IMR-90 (cell line): ENCODE data around the gene PITPNM2. TPM values are rescaled to one million over a fixed set of nuclear protein-coding genes. Genes with fewer than 3 reads are reported as not detected.

ENCODE experiments used
- ATAC-seq: fragments of 200-7000 bp; cut with Tn5 transposase; 2 replicates; pipeline ENCODE4 v1.9.1; 2020; ENCODE audit warnings: low read depth, mild to moderate bottlenecking, moderate library complexity
- BruUV-seq: library from RNA; stranded (reverse); fragments of 400-500 nt; replicated peaks from 2 replicates; lab custom pipeline; 2021; lab: Mats Ljungman, UMichigan
- CTCF ChIA-PET: fragments of 300-600 bp; formaldehyde crosslinking; extraction: SDS; loops from one replicate; lab custom pipeline; 2021; ENCODE audit warnings: antibody characterized with exemption; lab: Yijun Ruan, JAX
- POLR2A ChIA-PET: fragments of 300-600 bp; sonication (Branson Sonifier 250); formaldehyde crosslinking; loops from one replicate; lab custom pipeline; 2022; ENCODE audit warnings: antibody characterized with exemption; ENCODE audit not compliant: unreplicated experiment; lab: Charles Lee
- DNase-seq: peaks from one replicate; pipeline ENCODE4 v3.0.0; 2013
- H2AFZ ChIP-seq: replicated peaks from 2 replicates; pipeline ENCODE3; 2013; ENCODE audit warnings: low read length, mild to moderate bottlenecking; ENCODE audit not compliant: poor library complexity
- H2AK5ac ChIP-seq: 2 replicates; pipeline ENCODE4 v1.6.1; 2013; ENCODE audit warnings: low read depth, low read length, inconsistent platforms
- H2AK9ac ChIP-seq: replicated peaks from 2 replicates; pipeline ENCODE3; 2013; ENCODE audit warnings: mild to moderate bottlenecking, low read depth, low read length, moderate library complexity; ENCODE audit not compliant: poor library complexity
- H2BK120ac ChIP-seq: 2 replicates; pipeline ENCODE4 v1.6.1; 2013; ENCODE audit warnings: low read depth, low read length, inconsistent platforms
- H2BK15ac ChIP-seq: 3 replicates; pipeline ENCODE4 v1.6.1; 2013; ENCODE audit warnings: low read depth, low read length, inconsistent platforms
- H2BK20ac ChIP-seq: 2 replicates; pipeline ENCODE4 v1.6.1; 2013; ENCODE audit warnings: low read depth, mild to moderate bottlenecking, inconsistent platforms, low read length, moderate library complexity
- H2BK5ac ChIP-seq: 2 replicates; pipeline ENCODE4 v1.6.1; 2013; ENCODE audit warnings: mild to moderate bottlenecking, low read depth, low read length, inconsistent platforms; ENCODE audit not compliant: poor library complexity, severe bottlenecking
- H3K14ac ChIP-seq: replicated peaks from 2 replicates; pipeline ENCODE4 v1.6.1; 2013; ENCODE audit warnings: low read depth, low read length, inconsistent platforms
- H3K18ac ChIP-seq: 2 replicates; pipeline ENCODE4 v1.6.1; 2013; ENCODE audit warnings: low read depth, low read length, control low read depth
- H3K23ac ChIP-seq: 2 replicates; pipeline ENCODE4 v1.6.1; 2013; ENCODE audit warnings: low read depth, low read length, inconsistent platforms
- H3K27ac ChIP-seq: 2 replicates; pipeline ENCODE4 v1.5.1; 2013; ENCODE audit warnings: mild to moderate bottlenecking, control low read depth, low read length; ENCODE audit not compliant: insufficient read depth
- H3K27me3 ChIP-seq: 2 replicates; pipeline ENCODE4 v1.6.1; 2013; ENCODE audit warnings: low read length; ENCODE audit not compliant: control insufficient read depth, insufficient read depth
- H3K36me3 ChIP-seq: 2 replicates; pipeline ENCODE4 v1.6.1; 2013; ENCODE audit warnings: low read length, mixed read lengths; ENCODE audit not compliant: control insufficient read depth, insufficient read depth
- H3K4ac ChIP-seq: 2 replicates; pipeline ENCODE4 v1.6.1; 2013; ENCODE audit warnings: low read depth, low read length, inconsistent platforms
- H3K4me1 ChIP-seq: 2 replicates; pipeline ENCODE4 v1.6.1; 2013; ENCODE audit warnings: low read length, mixed read lengths; ENCODE audit not compliant: control insufficient read depth, insufficient read depth
- H3K4me2 ChIP-seq: 2 replicates; pipeline ENCODE4 v1.6.1; 2013; ENCODE audit warnings: low read depth, mild to moderate bottlenecking, control low read depth, low read length, moderate library complexity
- H3K4me3 ChIP-seq: 2 replicates; pipeline ENCODE4 v1.5.1; 2013; ENCODE audit warnings: low read depth, mild to moderate bottlenecking, control low read depth, low read length, moderate library complexity; ENCODE audit not compliant: insufficient read depth
- H3K56ac ChIP-seq: 2 replicates; pipeline ENCODE4 v1.6.1; 2013; ENCODE audit warnings: low read length, inconsistent platforms; ENCODE audit not compliant: insufficient read depth; ENCODE audit errors: extremely low read depth
- H3K79me1 ChIP-seq, 2 experiments: 2 replicates each; pipeline ENCODE4 v1.6.1; 2013; ENCODE audit warnings: low read length in 2 of 2, inconsistent platforms in 1 of 2, low read depth in 1 of 2
- H3K9ac ChIP-seq: 2 replicates; pipeline ENCODE4 v1.6.1; 2013; ENCODE audit warnings: low read depth, low read length, control low read depth
- H3K9me1 ChIP-seq: 2 replicates; pipeline ENCODE4 v1.6.1; 2013; ENCODE audit warnings: low read length, inconsistent platforms; ENCODE audit not compliant: insufficient read depth
- H3K9me3 ChIP-seq: 2 replicates; pipeline ENCODE4 v1.6.1; 2013; ENCODE audit warnings: low read length; ENCODE audit not compliant: control insufficient read depth, insufficient read depth
- H4K20me1 ChIP-seq: 2 replicates; pipeline ENCODE4 v1.6.1; 2013; ENCODE audit warnings: low read length, inconsistent platforms; ENCODE audit not compliant: insufficient read depth
- H4K5ac ChIP-seq: 2 replicates; pipeline ENCODE4 v1.6.1; 2013; ENCODE audit warnings: mild to moderate bottlenecking, low read depth, low read length, control low read depth
- H4K8ac ChIP-seq, 2 experiments: 2 replicates each; pipeline ENCODE4 v1.6.1; 2013; ENCODE audit warnings: low read depth in 2 of 2, low read length in 2 of 2, control low read depth in 1 of 2, inconsistent platforms in 1 of 2
- H4K91ac ChIP-seq: 2 replicates; pipeline ENCODE4 v1.6.1; 2013; ENCODE audit warnings: low read depth, low read length, inconsistent platforms; ENCODE audit not compliant: insufficient read depth
- BHLHE40 ChIP-seq: fragments of 150-350 bp; IDR thresholded peaks from 2 replicates; pipeline ENCODE4 v1.6.1; 2016; ENCODE audit warnings: mild to moderate bottlenecking, low read depth, low read length
- CEBPB ChIP-seq: IDR thresholded peaks from 2 replicates; pipeline ENCODE4 v1.6.1; 2012; ENCODE audit warnings: low read depth, low read length, improper control_type of control experiment
- CHD1 ChIP-seq: IDR thresholded peaks from 2 replicates; pipeline ENCODE4 v1.6.1; 2012; ENCODE audit warnings: low read depth, low read length, improper control_type of control experiment
- MAFK ChIP-seq: IDR thresholded peaks from 2 replicates; pipeline ENCODE4 v1.6.1; 2012; ENCODE audit warnings: low read depth, low read length, improper control_type of control experiment
- MAZ ChIP-seq: IDR thresholded peaks from 2 replicates; pipeline ENCODE4 v1.6.1; 2012; ENCODE audit warnings: low read depth, mild to moderate bottlenecking, low read length, improper control_type of control experiment, moderate library complexity, borderline replicate concordance
- MXI1 ChIP-seq: IDR thresholded peaks from 2 replicates; pipeline ENCODE4 v1.6.1; 2012; ENCODE audit warnings: low read depth, mild to moderate bottlenecking, low read length, moderate library complexity, borderline replicate concordance
- RAD21 ChIP-seq: IDR thresholded peaks from 2 replicates; pipeline ENCODE4 v1.6.1; 2012; ENCODE audit warnings: low read length, improper control_type of control experiment
- RCOR1 ChIP-seq: IDR thresholded peaks from 2 replicates; pipeline ENCODE4 v1.6.1; 2012; ENCODE audit warnings: mild to moderate bottlenecking, low read length, improper control_type of control experiment; ENCODE audit not compliant: insufficient replicate concordance
- RFX5 ChIP-seq: IDR thresholded peaks from 2 replicates; pipeline ENCODE4 v1.8.0; 2012; ENCODE audit warnings: low read depth, mild to moderate bottlenecking, low read length, moderate library complexity
- WGBS, 2 experiments: methylation state at CpG; one replicate each; pipeline versions ENCODE4 v1.1.5 to v1.1.7; 2013; ENCODE audit warnings: missing lambda C conversion rate in 2 of 2; ENCODE audit not compliant: insufficient read length in 1 of 2; ENCODE audit errors: extremely low coverage in 2 of 2; 5-methylcytosine and 5-hydroxymethylcytosine counted together
- dilution Hi-C: fragments of 300-500 bp; cut with HindIII; formaldehyde crosslinking; loops from one replicate; pipeline ENCODE4 v1.14.3; 2018; ENCODE audit warnings: low sequenced_read_pairs; ENCODE audit not compliant: unreplicated experiment
- in situ Hi-C: fragments of 300-500 bp; cut with MboI; formaldehyde crosslinking; loops from 3 replicates; pipeline ENCODE4 v1.14.3; 2019; ENCODE audit warnings: low sequenced_read_pairs, inconsistent platforms, mixed read lengths
- intact Hi-C: fragments of 100-400 bp; cut with micrococcal nuclease; formaldehyde crosslinking; loops from 2 replicates; pipeline ENCODE4 v1.10.0; 2022
- polyA plus RNA-seq, 3 experiments: library from polyadenylated mRNA; depleted of rRNA; stranded (reverse); fragments of >200 nt; gene quantifications; 2 replicates each; pipeline ENCODE4 v1.2.3, GENCODE V29; 2012; ENCODE audit warnings: low replicate concordance in 1 of 3
- total RNA-seq: library from RNA; depleted of rRNA; stranded (reverse); fragments of >200 nt; gene quantifications from 2 replicates; pipeline ENCODE4 v1.2.3, GENCODE V29; 2012

Gene PITPNM2
- total and polyA plus RNA-seq, 2 of the 4 experiments (the other 2 are of a cell fraction), result 1.6 to 3.0 TPM

DNA sequence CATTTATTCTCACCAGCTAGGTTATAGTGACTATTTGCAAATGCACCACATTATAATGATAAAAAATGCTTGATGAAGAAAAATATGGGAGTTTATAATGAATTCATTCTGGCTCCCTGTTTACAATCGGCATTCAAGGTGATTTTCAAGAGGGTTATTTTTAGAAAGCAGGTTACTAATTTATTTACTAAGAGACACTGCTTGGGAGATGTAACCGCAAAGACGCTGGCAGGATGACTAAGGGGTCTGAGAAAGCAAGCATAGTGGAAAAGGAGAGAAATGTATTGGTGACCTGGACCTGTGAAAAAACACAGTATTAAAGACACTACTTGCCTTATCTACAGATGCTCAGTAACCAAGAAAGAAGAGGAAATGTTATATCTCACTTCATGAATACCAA, 13.3 kb upstream of the PITPNM2 start:
- Histone ChIP-seq H3K4me1 (no peaks in the 10 kb centered on the region), H3K4ac (no peak overlapping the region), H3K9me3 (no peaks in the 10 kb centered on the region), H4K20me1 (no peaks in the 10 kb centered on the region), H3K27me3 (no peaks in the 10 kb centered on the region), H2AFZ (no peak overlapping the region), H3K23ac (no peak overlapping the region), H2AK5ac (no peak overlapping the region), H3K4me2 (no peak overlapping the region), H4K8ac (no peak overlapping the region), H4K5ac (no peak overlapping the region), H3K56ac (no peak overlapping the region), H3K27ac (no peak overlapping the region), H2AK9ac (no peak overlapping the region), H4K91ac (no peak overlapping the region), H3K36me3 (peaks cover 11% of the 10 kb centered on the region), H3K9me1 (peaks cover 3% of the 10 kb centered on the region; the same call in 1 of the 2 replicates), H2BK15ac (no peak overlapping the region), H2BK20ac (no peak overlapping the region), H3K9ac (no peak overlapping the region), H3K4me3 (no peak overlapping the region), H3K18ac (no peak overlapping the region), H3K14ac (no peak overlapping the region), H2BK120ac (no peak overlapping the region), H3K79me1 (0 out of 4 replicates have a peak, but pooled peaks cover 0 to 4% of the 10 kb centered on the region in 2 experiments), H2BK5ac (no peak overlapping the region)
- ChIA-PET POLR2A (no interaction called here), CTCF (no interaction called here)
- BruUV-seq, result no TSS peak
- TF ChIP-seq RCOR1 (no peak), CEBPB (no peak), BHLHE40 (no peak), MAFK (no peak), RAD21 (no peak), RFX5 (no peak), CHD1 (no peak), MAZ (no peak), MXI1 (no peak)
- no peak for DNase-seq
- intact Hi-C loops (loop anchor here (5.0 kb wide), 1 partner anchor 43 kb away; no protein-coding TSS in a partner anchor), dilution Hi-C loops (no loop called here), in situ Hi-C loops (no loop called here)
- no CpG with 5 or more reads among the region's 3 CpGs for WGBS, 2 experiments
- ATAC-seq, result no peak
